ENCODE data around the gene SSC5D.
A peak's percentile ranks its signal among the peaks of the same experiment; 100 is the strongest.
"Not testable (repeated sequence)": the region's sequence is repeated elsewhere in the genome, so short reads cannot be mapped to it uniquely, and the experiment has no call there.

SSC5D gene

DNA sequence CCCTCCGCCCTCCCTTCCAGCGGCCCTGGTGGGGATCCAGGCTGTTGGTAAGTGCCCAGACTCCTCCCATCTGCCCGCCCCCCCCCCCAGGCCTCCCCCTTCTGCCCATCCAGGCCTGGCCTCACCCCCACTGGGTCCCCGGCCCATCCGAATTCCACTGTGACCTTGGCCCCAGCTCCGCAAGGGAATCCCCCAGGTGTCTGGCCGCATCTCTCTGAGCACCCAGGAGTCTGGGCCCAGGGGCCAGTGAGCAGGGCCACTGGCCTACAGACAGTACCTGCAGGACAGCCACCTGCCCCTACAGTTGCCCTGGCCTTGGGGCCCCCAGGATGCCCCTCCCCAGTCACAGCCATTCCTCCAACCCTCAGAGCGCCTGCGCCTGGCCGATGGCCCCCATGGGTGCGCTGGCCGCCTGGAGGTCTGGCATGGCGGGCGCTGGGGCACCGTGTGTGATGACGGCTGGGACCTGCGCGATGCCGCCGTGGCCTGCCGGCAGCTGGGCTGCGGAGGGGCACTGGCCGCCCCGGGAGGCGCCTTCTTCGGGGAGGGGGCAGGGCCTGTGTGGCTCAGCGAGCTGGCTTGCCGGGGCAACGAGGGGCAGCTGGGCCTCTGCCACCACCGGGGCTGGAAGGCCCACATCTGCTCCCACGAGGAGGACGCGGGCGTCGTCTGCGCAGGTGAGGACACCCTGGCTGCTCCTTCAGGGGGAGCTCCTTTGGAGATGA, 912 bp downstream of the SSC5D start:
- DNase-seq = no peak

DNA sequence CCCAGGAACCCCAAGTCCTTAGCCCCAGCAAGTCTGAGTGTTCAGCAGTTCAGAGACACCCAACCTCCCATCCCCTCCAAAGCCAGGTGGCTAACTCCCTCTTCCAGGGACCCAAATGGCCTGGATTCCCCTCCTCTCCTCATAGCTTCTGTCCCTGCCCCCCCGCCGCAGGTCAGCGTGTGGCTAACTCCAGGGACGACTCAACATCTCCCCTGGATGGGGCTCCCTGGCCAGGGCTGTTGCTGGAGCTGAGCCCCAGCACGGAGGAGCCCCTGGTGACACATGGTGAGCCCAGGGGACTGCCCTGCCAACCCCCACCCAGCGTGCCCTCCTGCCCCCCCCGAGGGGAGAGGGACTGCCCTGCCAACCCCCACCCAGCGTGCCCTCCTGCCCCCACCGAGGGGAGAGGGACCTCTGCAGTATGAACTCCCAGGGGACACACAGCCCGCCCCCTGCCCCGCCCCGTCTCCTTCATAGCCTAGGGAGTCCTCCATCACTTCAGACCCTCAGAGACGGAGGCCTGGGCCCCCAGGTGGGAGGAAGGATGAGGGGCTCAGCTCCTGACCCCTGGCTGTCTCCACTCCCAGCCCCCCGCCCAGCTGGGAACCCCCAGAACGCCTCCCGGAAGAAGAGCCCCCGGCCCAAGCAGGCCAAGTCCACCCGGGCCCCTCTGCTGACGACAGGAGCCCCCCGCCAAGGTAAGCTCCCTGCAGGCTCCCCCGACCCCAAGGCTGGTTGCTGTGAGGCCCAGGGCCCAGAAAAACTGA, 1.7 kb downstream of the SSC5D start:
- DNase-seq = no peak

DNA sequence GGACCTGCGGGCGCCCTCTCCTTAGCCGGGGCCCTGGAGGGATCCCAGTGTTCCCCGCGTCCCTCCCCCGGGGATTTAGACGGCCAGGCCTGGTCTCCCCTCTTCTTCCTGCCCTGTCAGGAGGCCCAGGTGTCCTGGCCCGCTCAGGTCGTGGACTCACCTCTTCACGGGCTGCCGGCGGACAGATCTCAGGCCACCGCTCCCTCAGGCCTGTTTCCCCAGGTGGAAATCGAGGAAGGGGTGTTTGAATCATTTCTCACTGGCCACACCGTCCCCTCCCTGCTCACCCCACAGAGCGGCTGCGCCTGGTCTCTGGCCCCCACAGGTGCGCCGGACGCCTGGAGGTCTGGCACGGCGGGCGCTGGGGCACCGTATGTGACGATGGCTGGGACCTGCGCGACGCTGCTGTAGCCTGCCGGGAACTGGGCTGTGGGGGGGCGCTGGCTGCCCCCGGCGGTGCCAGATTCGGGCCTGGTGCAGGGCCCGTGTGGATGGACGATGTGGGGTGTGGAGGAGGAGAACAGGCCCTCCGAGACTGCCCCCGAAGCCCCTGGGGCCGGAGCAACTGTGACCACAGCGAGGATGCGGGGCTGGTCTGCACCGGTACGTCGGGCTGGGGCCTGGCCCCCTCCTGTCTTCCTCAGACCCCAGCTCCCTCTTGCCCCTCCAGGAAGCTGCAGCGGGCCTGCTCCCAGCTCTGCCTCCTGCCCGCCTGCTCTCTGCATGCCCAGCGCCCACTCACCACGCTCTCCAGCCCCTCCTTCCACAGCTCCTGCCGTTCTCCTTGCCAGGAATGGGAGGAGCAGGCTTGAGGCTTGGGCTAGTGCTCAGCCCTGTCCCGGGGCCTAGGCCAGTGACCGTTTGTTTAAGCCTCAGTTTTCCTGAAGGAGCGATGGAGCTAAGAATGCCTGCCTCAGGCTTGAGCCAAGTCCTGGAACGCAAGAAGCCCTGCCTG, 2.5 kb downstream of the SSC5D start:
- no peak for DNase-seq

GRCh38 chr19:55491546-55492360, 3.5 kb downstream of the SSC5D start:
- no peak for DNase-seq

DNA sequence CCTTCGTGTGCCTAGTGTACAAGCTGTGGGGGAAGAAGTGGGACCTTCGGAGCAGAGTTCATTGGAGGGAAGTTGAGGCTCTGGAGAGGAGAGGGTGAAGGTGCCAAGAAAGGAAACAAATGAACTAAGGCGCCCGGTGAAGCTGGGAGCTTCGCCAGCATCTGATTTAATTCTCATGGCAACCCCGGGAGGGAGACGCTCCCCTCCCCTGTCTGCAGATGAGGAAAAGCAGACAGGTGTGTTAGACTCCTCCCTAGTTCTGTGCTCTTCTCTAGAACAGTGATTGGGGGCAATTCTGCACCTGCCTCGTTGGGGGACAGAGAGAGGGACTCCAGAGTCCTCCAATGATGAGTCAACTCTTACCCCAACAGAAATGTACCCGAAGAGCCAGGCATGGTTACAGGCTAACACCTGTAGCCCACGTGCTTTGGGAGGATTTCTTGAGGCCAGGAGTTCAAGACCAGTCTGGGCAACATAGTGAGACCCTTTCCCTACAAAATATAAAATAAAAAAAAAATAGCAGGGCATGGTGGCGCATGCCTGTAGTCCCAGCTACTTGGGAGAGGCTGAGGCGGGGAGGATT, 4.2 kb downstream of the SSC5D start:
- DNase-seq = no peak

- no peak for DNase-seq
These were observed 4.9 kb downstream of the SSC5D start for GRCh38 chr19:55493052-55493644.

- DNase-seq = no peak
These were observed 5.5 kb downstream of the SSC5D start for GRCh38 chr19:55493645-55494171.

DNA sequence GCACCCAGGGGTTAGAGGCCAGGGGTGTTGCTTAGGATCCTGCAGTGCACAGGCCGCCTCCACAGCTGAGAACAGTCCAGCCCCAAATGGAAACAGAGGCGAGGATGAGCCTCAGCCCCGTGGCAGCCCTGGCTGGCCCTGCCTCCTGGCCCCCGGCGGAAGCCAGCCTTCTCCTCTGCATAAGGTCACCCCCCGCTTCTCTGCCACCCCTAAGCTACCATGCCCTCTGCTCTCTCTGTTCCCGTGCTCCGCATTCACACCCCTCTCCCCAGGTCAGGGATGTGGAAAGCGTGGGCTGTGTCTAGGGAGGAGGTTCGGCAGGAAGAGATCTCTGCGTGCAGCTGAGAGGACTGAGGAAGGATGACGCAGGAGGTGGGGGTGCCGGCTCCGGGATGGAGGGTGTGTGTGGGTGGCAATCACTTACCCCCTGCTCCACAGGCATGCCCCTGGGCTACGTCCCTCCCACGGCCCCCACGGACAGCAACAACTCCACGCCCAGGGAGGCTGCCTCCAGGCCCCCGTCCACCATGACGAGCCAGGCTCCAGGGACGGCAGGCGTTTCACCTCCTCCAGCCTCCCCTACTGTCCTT, 6.0 kb downstream of the SSC5D start:
- no peak for DNase-seq

DNA sequence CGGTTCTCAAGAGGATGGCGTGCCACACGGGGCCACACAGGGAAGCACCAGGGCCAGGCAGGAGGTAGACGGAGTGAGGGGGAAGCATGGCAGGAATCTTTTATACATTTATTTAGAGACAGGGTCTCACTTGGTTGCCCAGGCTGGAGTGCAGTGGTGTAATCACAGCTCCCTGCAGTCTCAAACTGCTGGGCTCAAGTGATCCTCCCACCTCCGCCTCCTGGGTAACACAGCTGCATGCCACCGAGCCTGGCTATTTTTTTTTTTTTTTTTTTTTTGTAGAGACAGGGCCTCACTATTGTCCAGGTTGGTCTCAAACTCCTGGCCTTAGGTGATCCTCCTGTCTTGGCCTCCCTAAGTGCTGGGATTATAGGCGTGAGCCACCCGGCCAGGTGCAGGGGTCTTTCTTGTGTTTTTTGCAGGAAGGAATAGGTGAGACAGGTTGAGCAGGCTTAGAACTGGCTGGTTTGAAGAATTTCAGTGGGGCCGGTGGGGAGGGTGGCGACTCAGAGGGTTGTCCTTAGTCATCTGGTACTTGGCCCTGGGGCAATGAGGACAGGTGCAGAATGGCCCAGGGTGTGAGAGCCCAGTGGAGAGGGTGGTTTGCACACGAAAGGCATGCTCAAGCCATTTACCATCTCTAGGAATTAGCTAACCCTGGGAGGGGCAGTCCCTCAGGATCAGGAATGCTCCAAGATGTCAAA, 7.6 kb downstream of the SSC5D start:
- no peak for DNase-seq

DNA sequence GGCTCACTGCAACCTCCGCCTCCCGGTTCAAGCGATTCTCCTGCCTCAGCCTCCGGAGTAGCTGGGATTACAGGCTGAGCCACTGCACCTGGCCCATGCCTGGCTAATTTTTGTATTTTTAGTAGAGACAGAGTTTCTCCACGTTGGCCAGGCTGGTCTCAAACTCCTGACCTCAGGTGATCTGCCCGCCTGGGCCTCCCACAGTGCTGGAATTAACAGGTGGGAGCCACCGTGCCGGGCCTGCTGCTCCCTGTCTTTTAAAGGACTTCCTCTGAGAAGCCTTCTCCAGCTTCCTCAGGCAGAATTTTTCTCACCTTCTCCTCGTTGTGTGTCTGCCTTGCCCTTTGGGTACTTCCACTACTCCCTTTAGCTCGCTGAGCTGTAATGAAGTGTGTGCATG, 8.6 kb downstream of the SSC5D start:
- not testable (repeated sequence) for DNase-seq

DNA sequence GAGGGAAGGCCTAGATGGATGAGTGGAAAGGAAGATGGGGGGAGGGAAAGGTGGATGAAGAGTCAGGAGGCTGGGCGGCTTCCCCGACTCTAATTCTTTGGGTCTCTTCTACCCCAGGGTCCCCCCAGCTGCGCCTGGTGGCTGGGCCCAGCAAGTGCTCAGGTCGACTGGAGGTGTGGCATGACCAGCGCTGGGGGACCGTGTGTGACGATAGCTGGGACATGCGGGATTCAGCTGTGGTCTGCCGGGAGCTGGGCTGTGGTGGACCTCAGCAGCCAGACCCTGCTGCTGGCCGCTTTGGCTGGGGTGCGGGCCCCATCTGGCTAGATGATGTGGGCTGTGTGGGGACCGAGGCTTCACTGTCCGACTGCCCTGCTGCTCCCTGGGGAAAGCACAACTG, 9.5 kb downstream of the SSC5D start:
- DNase-seq = no peak

- DNase-seq = no peak
These were observed 10.1 kb downstream of the SSC5D start for GRCh38 chr19:55498246-55498840.

DNA sequence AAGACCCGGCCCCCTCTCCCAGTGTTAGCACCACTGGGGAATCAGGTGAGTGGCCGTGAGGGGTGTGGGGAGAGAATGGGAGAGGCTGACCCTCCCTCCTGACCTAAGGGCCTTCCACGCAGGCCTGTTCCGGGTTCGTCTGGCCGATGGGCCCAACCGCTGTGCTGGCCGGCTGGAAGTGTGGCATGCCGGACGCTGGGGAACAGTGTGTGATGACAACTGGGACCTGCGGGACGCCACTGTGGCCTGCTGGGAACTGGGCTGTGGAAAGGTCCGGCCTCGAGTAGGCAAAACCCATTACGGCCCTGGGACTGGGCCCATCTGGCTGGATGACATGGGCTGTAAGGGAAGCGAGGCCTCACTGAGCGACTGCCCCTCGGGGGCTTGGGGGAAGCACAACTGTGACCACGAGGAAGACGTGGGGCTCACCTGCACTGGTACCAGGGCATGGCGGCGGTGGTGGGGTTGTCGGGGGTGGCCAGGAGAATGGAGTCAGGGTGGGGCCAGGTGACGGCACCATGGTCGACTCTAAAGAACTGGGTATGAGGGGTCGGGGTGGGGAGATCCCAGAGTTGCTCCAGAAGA, 12.2 kb downstream of the SSC5D start:
- DNase-seq = no peak

DNA sequence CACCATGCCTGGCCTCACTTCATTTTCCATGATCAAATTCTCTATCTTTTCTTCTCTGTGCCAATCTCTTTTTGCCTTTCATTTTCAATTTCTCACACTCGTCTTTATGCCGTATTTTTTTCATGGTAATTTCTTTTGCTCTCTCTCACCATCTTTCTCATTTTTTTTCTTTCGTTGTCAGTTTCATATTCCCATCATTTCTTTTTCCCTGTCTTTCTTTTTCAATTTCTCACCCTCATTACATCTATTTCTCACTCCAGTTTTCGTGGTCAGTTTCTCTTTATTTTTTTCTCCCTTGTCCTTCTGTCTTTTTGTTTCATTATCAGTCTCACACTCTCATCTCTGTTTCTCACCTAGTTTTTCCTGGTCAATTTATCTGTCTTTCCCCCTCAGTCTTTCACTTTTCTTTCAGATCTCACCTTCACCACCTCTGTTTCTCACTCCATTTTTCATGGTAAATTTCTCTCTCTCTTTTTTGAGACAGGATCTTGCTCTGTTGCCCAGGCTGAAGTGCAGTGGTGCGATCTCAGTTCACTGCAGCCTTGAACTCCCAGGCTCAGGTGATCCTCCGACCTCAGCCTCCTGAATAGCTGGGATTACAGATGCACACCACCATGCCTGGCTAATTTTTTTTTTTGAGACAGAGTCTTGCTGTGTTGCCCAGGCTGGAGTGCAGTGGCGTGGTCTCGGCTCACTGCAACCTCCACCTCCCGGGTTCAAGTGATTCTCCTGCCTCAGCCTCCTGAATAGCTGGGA, 14.1 kb downstream of the SSC5D start:
- DNase-seq = no peak

DNA sequence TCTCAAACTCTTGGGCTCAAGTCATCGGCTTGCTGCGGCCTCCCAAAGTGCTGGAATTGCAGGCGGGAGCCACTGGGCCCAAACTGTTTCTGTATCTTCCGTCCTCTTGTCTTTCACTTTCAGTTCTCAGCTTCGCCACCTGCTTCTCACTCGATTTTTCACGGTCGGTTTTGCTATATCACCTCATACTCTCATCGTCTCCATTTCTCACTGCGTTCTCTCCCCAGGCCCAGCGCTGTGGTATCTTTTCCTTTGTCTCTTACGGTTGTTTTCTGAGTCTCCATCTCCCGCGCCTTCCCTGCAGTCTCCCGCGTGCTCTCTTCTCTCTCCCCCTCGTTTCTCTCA, 14.9 kb downstream of the SSC5D start:
- DNase-seq = no peak

- peak; percentile 75 for DNase-seq
These were observed 15.4 kb downstream of the SSC5D start for GRCh38 chr19:55503502-55504251.

- DNase-seq = no peak
These were observed 16.0 kb downstream of the SSC5D start for GRCh38 chr19:55504252-55504603.

DNA sequence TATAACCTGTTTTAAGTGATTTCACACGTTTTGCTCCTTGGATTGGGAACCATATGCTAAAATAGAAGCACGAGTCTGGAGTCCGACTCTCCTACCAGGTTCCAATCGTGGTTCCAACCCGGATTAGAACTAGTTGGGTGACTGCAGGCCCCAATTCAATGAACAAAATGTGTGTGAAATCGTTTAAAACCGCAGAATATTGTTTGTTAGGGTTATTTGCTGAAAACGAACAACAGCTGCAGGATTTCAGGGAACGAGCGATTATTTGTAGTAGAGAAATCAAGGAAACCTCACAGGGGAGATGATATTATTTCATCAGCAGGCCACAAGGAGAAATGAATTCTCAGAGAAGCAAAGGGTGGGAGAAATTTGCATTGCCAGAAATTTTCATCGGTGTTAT, 16.7 kb downstream of the SSC5D start:
- DNase-seq = no peak
